Panc1 (cell line): ENCODE data around the gene GMPPA. TPM values are rescaled to one million over a fixed set of nuclear protein-coding genes. Genes with fewer than 3 reads are reported as not detected.

ENCODE experiments used
- ATAC-seq: fragments of 200-7000 bp; cut with Tn5 transposase; 2 replicates; pipeline ENCODE4 v1.9.1; 2020; ENCODE audit warnings: mild to moderate bottlenecking, moderate library complexity
- BruUV-seq: library from RNA; stranded (reverse); fragments of 400-500 nt; replicated peaks from 2 replicates; lab custom pipeline; 2021; lab: Mats Ljungman, UMichigan
- CTCF ChIA-PET: fragments of 300-600 bp; sonication (Branson Sonifier 250); formaldehyde crosslinking; loops from one replicate; lab custom pipeline; 2022; ENCODE audit warnings: antibody characterized with exemption; lab: Charles Lee
- POLR2A ChIA-PET: fragments of 300-600 bp; sonication (Branson Sonifier 250); formaldehyde crosslinking; loops from one replicate; lab custom pipeline; 2022; ENCODE audit warnings: antibody characterized with exemption; lab: Charles Lee
- DNase-seq: peaks from one replicate; pipeline ENCODE4 v3.0.0-alpha.2; 2010; ENCODE audit warnings: low read depth, low spot score
- H3K27ac ChIP-seq: 2 replicates; pipeline ENCODE4 v1.5.1; 2011; ENCODE audit warnings: mild to moderate bottlenecking, low read length, inconsistent platforms
- H3K27me3 ChIP-seq: fragments of 200-500 bp; sonication (Bioruptor generic); 2 replicates; pipeline ENCODE4 v1.6.0; 2014; ENCODE audit warnings: low read length, inconsistent platforms; ENCODE audit not compliant: control insufficient read depth, insufficient read depth
- H3K36me3 ChIP-seq: fragments of 200-500 bp; sonication (Bioruptor generic); 2 replicates; pipeline ENCODE4 v1.5.1; 2014; ENCODE audit warnings: inconsistent platforms, mild to moderate bottlenecking, low read length, moderate library complexity; ENCODE audit not compliant: control insufficient read depth, insufficient read depth
- H3K4me1 ChIP-seq: 2 replicates; pipeline ENCODE4 v1.5.1; 2011; ENCODE audit warnings: inconsistent platforms, mild to moderate bottlenecking, low read length, moderate library complexity; ENCODE audit not compliant: control insufficient read depth, insufficient read depth
- H3K4me3 ChIP-seq, 2 experiments: 2 replicates each; pipeline ENCODE4 v1.5.1; 2011 to 2012; ENCODE audit warnings: low read depth in 2 of 2, low read length in 2 of 2, mild to moderate bottlenecking in 2 of 2, inconsistent platforms in 1 of 2, moderate library complexity in 1 of 2
- H3K9me3 ChIP-seq: fragments of 200-500 bp; sonication (Bioruptor generic); 2 replicates; pipeline ENCODE4 v1.5.1; 2014; ENCODE audit warnings: low read depth, mild to moderate bottlenecking, inconsistent platforms, low read length, moderate library complexity; ENCODE audit not compliant: control insufficient read depth, insufficient read depth
- CTCF ChIP-seq: fragments of 450-650 bp; IDR thresholded peaks from 2 replicates; pipeline ENCODE4 v1.5.1; 2017; ENCODE audit warnings: mild to moderate bottlenecking
- POLR2AphosphoS5 ChIP-seq: IDR thresholded peaks from 2 replicates; pipeline ENCODE4 v1.6.1; 2012; ENCODE audit warnings: mild to moderate bottlenecking, low read depth, low read length, moderate library complexity
- SIN3A ChIP-seq: IDR thresholded peaks from 2 replicates; pipeline ENCODE4 v1.6.1; 2012; ENCODE audit warnings: low read depth, mild to moderate bottlenecking, low read length, moderate library complexity, borderline replicate concordance; ENCODE audit not compliant: insufficient read depth
- TCF7L2 ChIP-seq: IDR thresholded peaks from 2 replicates; pipeline ENCODE4 v1.6.1; 2011; ENCODE audit warnings: mild to moderate bottlenecking, low read depth, low read length, inconsistent platforms
- in situ Hi-C: cut with HindIII; loops from 2 replicates; pipeline ENCODE4 v1.10.0; 2016; ENCODE audit warnings: low sequenced_read_pairs, low pct_unique_long_range_greater_than_20kb
- intact Hi-C: fragments of 100-400 bp; cut with micrococcal nuclease; formaldehyde crosslinking; loops from one replicate; pipeline ENCODE4 v1.10.0; 2022; ENCODE audit not compliant: unreplicated experiment
- total RNA-seq: library from RNA; stranded (reverse); gene quantifications from one replicate; pipeline ENCODE4 v1.2.1, GENCODE V29; 2021; ENCODE audit not compliant: unreplicated experiment
- TF ChIP-seq, protein P1 (sequence below), 2 experiments: IDR thresholded peaks; 2 replicates each; pipeline ENCODE4 v1.6.1; 2011 to 2012; ENCODE audit warnings: low read depth in 2 of 2, control low read depth in 1 of 2, low read length in 1 of 2, mild to moderate bottlenecking in 1 of 2, moderate library complexity in 1 of 2; ENCODE audit not compliant: insufficient read depth in 1 of 2

Gene GMPPA
- total RNA-seq, 1 experiment from 2014 or later = 66.2 TPM

GRCh38 chr2:219485201-219485580 is 13.5 kb upstream of the GMPPA start:
- ChIA-PET POLR2A (interaction anchor here (0.5 kb wide), 1 partner anchor 8 kb away, joined by 7 read pairs; no protein-coding TSS in a partner anchor), CTCF (interaction anchor here (1.7 kb wide), 1 partner anchor 10 kb away, joined by 5 read pairs; no protein-coding TSS in a partner anchor)
- ATAC-seq (no peak), DNase-seq (no peak)
- Histone ChIP-seq H3K9me3 (no peaks in the 10 kb centered on the region), H3K4me3 (no peak overlapping the region), H3K36me3 (no peaks in the 10 kb centered on the region), H3K27me3 (no peaks in the 10 kb centered on the region), H3K4me1 (no peaks in the 10 kb centered on the region), H3K27ac (no peak overlapping the region)
- in situ Hi-C loops = no loop called here
- BruUV-seq = no TSS peak
- intact Hi-C loops = no loop called here
- TF ChIP-seq TCF7L2 (no peak), POLR2AphosphoS5 (no peak), CTCF (no peak), SIN3A (no peak)
- TF ChIP-seq, protein P1, sequence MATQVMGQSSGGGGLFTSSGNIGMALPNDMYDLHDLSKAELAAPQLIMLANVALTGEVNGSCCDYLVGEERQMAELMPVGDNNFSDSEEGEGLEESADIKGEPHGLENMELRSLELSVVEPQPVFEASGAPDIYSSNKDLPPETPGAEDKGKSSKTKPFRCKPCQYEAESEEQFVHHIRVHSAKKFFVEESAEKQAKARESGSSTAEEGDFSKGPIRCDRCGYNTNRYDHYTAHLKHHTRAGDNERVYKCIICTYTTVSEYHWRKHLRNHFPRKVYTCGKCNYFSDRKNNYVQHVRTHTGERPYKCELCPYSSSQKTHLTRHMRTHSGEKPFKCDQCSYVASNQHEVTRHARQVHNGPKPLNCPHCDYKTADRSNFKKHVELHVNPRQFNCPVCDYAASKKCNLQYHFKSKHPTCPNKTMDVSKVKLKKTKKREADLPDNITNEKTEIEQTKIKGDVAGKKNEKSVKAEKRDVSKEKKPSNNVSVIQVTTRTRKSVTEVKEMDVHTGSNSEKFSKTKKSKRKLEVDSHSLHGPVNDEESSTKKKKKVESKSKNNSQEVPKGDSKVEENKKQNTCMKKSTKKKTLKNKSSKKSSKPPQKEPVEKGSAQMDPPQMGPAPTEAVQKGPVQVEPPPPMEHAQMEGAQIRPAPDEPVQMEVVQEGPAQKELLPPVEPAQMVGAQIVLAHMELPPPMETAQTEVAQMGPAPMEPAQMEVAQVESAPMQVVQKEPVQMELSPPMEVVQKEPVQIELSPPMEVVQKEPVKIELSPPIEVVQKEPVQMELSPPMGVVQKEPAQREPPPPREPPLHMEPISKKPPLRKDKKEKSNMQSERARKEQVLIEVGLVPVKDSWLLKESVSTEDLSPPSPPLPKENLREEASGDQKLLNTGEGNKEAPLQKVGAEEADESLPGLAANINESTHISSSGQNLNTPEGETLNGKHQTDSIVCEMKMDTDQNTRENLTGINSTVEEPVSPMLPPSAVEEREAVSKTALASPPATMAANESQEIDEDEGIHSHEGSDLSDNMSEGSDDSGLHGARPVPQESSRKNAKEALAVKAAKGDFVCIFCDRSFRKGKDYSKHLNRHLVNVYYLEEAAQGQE (IDR thresholded peaks at IDR 0.05; ENCODE audit: insufficient read depth in 1 of 2, low read depth in 2 of 2, low read length in 1 of 2) = no peak

DNA sequence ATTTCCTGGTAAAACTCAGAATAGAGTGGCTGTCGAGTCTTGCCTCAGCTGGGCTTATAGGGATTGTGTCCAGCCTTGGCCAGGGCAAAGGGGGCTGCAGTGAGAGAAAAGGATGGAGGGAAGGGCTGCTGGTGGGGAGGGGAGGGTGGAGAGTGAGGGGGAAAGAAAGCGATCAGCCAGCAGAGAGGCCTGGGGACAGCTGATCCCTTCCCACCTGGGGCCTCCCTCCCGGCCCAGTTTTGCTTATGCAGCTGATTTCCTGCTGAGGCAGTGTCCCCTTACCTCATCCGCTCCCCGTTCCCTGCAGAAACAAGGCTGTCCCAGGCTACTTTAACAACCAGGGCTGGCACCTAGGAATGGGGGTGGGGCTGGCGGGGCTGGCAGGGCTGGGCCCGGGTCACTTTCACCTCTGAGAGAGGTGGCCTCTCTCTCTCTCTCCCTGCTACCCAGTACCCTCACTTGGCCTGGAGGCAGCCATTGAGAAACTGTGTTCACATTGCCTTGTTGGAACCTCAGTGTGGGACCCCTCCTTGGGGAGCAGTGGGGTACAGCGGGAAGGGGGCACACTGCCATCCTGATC is 12.2 kb upstream of the GMPPA start:
- ATAC-seq (no peak), DNase-seq (no peak)
- H3K4me3 ChIP-seq = no peak overlapping the region
- intact Hi-C loops = no loop called here
- no peaks in the 10 kb centered on the region for H3K9me3 ChIP-seq
- H3K27me3 ChIP-seq = no peaks in the 10 kb centered on the region
- TF ChIP-seq SIN3A (no peak), TCF7L2 (no peak), POLR2AphosphoS5 (no peak)
- TF ChIP-seq, protein P1 (IDR thresholded peaks at IDR 0.05; ENCODE audit: insufficient read depth in 1 of 2, low read depth in 2 of 2, low read length in 1 of 2) = no peak
- no peaks in the 10 kb centered on the region for H3K36me3 ChIP-seq
- in situ Hi-C loops = no loop called here
- POLR2A ChIA-PET = interaction anchor here (0.7 kb wide), 1 partner anchor 237 kb away, joined by 13 read pairs; no protein-coding TSS in a partner anchor
- no peaks in the 10 kb centered on the region for H3K4me1 ChIP-seq
- no peak overlapping the region for H3K27ac ChIP-seq
- CTCF ChIA-PET = interaction anchor here (0.6 to 1.7 kb wide), 3 partner anchors 9 to 308 kb away, joined by 3 to 5 read pairs (median 5); no protein-coding TSS in a partner anchor
- BruUV-seq = no TSS peak
